GM19395 (cell line): Measurements from ENCODE around the gene CHMP4B.

ENCODE experiments used
- ATAC-seq: cut with Tn5 transposase; IDR thresholded peaks from one replicate; pipeline ENCODE4 v1.9.1; 2021; ENCODE audit warnings: mild to moderate bottlenecking, moderate library complexity; ENCODE audit not compliant: unreplicated experiment

Gene CHMP4B

GRCh38 chr20:33889312-33889711 lies 78.2 kb downstream of the CHMP4B start:
- no peak for ATAC-seq

GRCh38 chr20:33890557-33890956 lies 79.4 kb downstream of the CHMP4B start:
- ATAC-seq, result no peak

DNA sequence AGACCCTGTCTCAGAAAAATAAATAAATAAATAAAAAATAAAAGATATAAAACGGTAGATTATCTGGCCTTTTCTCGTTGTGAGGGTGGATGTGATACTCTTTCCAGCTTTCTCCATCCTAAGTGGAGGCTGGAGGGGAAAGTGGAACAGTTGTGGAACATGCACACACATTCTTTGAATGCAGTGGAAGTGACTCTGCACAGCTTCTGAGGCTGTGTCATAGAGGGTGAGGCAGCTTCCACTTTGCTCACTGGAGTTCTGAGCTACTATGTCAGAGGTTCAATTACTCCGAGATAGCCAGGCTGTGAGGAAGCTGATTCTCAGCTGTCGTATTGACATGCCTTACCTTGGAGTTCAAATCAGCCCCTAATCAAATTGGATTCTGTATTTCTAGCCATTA lies 82.2 kb downstream of the CHMP4B start:
- ATAC-seq, result no peak

DNA sequence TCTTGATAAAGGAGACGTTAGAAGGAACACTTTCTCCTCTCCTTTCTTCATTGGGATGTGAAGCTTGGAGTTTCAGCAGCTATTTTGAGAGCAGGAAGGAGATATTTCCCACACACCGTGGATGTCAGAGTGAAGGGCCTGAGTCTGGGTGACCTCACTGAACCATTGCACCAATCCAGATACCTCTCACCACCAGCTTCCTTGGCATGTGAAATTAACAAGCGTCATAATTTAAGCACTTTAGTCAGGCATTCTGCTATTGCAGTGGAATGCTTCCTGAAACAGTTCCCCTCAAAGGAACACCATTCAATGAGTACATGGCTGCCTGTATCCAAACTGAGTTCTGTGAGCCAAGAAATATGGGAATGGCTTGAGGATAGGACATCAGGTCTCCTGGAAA lies 83.7 kb downstream of the CHMP4B start:
- ATAC-seq, result no peak

DNA sequence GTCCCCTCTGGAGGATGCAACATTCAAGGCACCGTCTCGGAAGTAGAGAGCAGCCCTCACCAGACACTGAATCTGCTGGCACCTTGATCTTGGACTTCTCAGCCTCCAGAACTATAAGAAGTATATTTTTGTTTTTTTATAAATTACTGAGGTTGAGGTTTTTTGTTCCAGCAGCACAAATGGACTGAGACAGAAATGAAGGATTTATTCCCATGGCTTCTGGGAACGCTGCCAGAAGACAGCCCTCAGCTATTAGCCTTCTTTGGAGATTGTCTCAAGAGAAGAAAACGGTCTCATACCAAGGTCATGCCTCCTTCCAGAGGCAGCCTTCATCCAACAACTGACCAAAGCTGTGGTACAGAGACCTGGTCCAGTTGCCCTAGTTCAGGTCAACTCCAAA lies 85.4 kb downstream of the CHMP4B start:
- no peak for ATAC-seq

DNA sequence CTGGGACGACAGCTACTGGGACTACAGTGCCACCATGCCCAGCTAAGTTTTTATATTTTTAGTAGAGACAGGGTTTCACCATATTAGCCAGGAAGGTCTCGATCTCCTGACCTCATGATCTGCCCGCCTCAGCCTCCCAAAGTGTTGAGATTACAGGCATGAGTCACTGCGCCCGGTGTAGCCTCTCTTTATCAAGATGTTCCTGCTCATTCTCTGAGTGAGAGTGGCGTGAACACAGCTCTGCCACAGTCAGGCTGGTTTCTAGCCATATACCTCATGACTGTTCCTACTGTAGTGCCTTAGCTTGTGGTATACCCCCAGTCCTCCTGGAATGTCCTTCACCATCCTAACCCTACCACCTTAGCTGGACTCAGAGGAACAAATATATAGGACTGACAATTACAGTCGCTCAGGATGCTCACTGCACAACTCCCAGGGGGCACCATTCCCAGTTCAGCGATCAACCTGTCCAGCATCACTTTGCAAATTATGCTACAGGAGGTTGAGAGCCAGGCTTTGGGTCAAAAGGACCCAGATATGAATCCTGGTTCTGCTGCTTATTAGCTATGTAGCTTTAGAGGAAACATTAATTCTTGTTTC lies 86.3 kb downstream of the CHMP4B start:
- no peak for ATAC-seq

- ATAC-seq, result no peak
Measured at GRCh38 chr20:33899106-33899505, 88.0 kb downstream of the CHMP4B start.

GRCh38 chr20:33900521-33901131 lies 89.5 kb downstream of the CHMP4B start:
- no peak for ATAC-seq

DNA sequence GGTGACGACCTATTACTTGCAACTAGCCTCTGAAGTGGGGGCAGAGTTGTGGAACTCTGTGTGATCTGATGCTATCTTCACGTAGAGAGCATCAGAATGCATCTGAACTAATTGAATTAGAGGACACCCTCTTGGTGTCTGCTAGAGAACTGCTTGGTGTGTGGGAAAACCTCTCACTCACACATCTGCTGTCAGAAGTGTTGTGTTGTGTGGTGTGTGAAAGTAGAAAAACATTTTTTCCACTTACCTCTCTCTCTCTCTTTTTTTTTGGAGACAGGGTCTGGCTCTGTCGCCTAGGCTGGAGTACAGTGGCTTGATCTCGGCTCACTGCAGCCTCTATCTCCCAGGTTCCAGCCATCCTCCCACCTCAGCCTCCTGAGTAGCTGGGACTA lies 90.0 kb downstream of the CHMP4B start:
- ATAC-seq, result no peak

- ATAC-seq, result no peak
Measured at GRCh38 chr20:33902011-33902410, 90.9 kb downstream of the CHMP4B start.
